ENCODE measurements around the gene COL6A2. TPM values are rescaled to one million over a fixed set of nuclear protein-coding genes. Genes with fewer than 3 reads are reported as not detected.

Gene COL6A2
- total RNA-seq, 2 donors from 2014 or later = 249 to 252 TPM

DNA sequence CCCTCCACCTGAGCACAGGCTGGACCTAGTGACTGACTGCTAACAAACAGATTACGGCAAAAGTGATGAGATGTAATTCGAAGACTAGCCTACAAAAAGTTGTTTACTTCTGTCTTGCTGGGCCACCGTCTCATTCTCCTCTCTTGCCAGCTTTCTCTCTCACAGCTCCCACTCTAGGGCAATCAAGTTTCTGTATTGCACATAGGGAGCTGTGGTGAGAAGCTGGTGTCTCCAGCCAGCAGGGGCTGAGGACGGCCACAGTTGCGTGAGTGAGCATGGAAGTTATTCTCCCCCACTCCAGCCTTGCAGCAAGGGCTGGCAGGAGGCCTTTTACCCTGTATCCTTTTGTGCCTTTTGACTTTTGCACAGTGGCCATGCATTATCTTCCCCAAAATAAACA lies 8.6 kb upstream of the COL6A2 start:
- TF ChIP-seq, protein P1, sequence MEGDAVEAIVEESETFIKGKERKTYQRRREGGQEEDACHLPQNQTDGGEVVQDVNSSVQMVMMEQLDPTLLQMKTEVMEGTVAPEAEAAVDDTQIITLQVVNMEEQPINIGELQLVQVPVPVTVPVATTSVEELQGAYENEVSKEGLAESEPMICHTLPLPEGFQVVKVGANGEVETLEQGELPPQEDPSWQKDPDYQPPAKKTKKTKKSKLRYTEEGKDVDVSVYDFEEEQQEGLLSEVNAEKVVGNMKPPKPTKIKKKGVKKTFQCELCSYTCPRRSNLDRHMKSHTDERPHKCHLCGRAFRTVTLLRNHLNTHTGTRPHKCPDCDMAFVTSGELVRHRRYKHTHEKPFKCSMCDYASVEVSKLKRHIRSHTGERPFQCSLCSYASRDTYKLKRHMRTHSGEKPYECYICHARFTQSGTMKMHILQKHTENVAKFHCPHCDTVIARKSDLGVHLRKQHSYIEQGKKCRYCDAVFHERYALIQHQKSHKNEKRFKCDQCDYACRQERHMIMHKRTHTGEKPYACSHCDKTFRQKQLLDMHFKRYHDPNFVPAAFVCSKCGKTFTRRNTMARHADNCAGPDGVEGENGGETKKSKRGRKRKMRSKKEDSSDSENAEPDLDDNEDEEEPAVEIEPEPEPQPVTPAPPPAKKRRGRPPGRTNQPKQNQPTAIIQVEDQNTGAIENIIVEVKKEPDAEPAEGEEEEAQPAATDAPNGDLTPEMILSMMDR (IDR thresholded peaks at IDR 0.05) = no peak
- Histone ChIP-seq H3K36me3 (no peaks in the 10 kb centered on the region), H3K27ac (no peak overlapping the region), H3K4me1 (peaks cover 0 to 6% of the 10 kb centered on the region in 2 donors), H3K27me3 (no peaks in the 10 kb centered on the region), H3K9me3 (peaks cover 0 to 17% of the 10 kb centered on the region in 2 donors), H3K4me3 (no peak overlapping the region)
- DNase-seq (ENCODE audit: low spot score) = peak; percentile 44

DNA sequence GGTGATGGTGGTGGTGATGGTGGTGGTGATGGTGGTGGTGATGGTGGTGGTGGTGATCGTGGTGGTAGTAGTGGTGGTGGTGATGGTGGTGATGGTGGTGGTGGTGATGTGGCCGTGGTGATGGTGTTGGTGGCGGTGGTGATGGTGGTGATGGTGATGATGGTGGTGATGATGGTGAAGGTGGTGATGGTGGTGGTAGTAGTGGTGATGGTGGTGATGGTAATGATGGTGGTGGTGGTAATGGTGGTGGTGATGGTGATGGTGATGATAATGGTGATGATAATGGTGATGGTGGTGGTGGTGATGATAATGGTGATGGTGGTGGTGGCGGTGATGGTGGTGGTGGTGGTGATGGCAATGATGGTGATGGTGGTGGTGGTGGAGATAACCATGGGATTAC lies 6.8 kb upstream of the COL6A2 start:
- H3K4me3 ChIP-seq = no peak overlapping the region
- no peaks in the 10 kb centered on the region for H3K27me3 ChIP-seq
- H3K4me1 ChIP-seq = peaks cover 0 to 6% of the 10 kb centered on the region in 2 donors
- H3K27ac ChIP-seq = peak overlapping the region in 1 of 2 donors; percentile 69
- TF ChIP-seq, protein P1 (IDR thresholded peaks at IDR 0.05) = no peak
- peaks cover 0 to 10% of the 10 kb centered on the region in 2 donors for H3K9me3 ChIP-seq
- H3K36me3 ChIP-seq = no peaks in the 10 kb centered on the region
- DNase-seq (ENCODE audit: low spot score) = no peak

DNA sequence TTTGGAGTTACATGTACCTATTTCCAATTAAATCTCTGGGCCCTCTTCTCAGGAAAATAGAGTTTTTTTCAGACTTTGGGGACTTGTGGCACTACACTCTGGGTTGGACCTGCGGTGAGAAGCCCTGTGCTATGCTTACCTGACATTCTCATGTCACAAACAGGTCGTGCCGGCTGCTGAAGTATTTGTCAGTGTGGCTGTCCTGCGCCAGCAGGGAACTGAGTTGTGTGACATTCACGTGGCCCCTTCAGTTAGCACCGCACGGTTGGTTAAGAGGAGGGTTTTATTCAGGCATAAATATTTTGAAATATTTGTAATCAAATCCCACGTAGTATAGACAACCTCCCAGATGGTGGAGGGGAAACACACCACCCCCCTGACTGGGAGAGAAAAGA lies 6.3 kb upstream of the COL6A2 start:
- H3K4me3 ChIP-seq = peak overlapping the region in 1 of 2 donors; percentile 19
- H3K4me1 ChIP-seq = peaks cover 0 to 6% of the 10 kb centered on the region in 2 donors
- no peaks in the 10 kb centered on the region for H3K36me3 ChIP-seq
- TF ChIP-seq, protein P1 (IDR thresholded peaks at IDR 0.05) = no peak
- peak overlapping the region; percentile 69 to 88 for H3K27ac ChIP-seq
- no peaks in the 10 kb centered on the region for H3K27me3 ChIP-seq
- no peak for DNase-seq (ENCODE audit: low spot score)
- peaks cover 0 to 9% of the 10 kb centered on the region in 2 donors for H3K9me3 ChIP-seq

DNA sequence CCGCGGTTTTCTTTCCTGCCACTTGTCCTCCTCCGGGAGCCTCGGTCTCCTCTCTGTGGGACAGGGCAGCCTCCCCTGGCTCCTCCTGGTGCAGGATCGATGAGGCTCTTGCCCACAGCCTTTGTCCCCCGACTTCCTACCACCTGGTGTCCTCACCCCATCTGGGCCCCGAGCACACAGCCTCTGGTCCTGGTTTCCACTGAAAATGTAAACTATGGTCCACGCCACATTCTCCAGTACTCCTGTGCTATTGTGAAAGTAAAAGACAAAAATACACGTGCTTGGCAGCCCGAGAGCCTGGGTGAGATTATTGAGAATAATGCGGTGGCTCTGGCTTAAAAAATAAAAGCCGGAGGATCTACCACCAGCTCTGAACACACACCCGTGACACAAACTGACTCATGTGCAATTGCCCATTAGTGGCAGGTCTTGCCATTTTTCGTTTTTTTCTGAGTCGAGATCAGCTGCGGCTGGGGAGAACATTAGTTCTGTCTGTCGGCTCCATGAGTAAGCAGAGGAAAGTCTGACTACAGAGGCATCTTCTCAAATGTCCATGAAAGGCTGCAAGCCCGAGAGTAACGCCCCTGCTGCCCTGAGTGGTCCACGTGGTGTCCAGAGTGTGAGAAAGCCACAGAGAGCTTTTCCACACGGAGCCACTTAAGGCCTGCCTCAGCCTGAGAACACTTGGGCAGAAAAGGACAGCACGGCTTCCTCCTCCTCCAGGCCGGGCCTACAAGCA lies 5.7 kb upstream of the COL6A2 start:
- peaks cover 0 to 3% of the 10 kb centered on the region in 2 donors for H3K9me3 ChIP-seq
- H3K4me3 ChIP-seq = peak overlapping the region in 1 of 2 donors; percentile 19
- no peaks in the 10 kb centered on the region for H3K36me3 ChIP-seq
- no peaks in the 10 kb centered on the region for H3K27me3 ChIP-seq
- DNase-seq (ENCODE audit: low spot score) = peak; percentile 92
- peaks cover 0 to 9% of the 10 kb centered on the region in 2 donors for H3K4me1 ChIP-seq
- TF ChIP-seq, protein P1 (IDR thresholded peaks at IDR 0.05) = no peak
- H3K27ac ChIP-seq = peak overlapping the region; percentile 69 to 88

DNA sequence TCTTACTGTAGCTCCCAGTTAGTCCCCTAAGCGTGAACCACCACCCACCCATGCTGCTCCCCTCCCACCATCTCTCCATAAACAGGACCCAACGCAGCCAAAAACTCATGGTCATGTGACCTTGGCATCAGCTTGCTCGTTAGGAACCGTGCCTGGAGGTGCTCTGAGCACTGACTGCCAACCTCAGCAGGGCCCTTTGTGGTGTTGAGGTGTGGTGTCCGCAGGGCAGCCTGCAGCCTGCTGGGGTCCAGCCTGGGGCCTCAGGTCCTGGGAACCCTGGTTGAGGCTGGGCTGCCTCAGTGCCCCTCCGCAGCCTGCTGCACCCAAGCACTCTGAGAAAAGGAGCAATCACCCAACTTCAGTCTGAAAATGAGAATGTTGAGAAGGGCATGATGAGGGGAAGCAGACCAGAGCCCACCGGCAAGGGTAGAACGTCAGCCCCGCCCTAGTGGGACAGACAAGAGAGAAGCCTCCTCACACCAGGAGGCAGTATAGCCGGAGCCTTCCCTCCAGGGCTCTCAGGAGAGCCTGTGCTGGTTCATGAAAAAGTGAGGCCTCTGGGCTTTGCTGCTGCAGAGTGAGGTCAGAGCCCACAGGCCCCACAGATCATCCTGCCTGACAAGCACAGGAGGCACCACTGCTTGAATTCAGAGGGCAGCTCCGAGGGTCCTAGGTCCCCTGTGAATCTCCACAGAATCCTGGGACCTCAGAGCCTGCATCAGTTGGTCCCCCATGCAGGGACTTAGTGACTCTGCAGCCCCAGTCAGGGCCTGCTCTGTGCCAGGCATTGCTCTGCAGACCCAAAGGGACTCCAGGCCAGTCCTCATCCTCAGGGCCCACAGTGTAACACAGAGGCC lies 4.9 kb upstream of the COL6A2 start:
- no peaks in the 10 kb centered on the region for H3K36me3 ChIP-seq
- no peaks in the 10 kb centered on the region for H3K9me3 ChIP-seq
- peak overlapping the region; percentile 69 to 88 for H3K27ac ChIP-seq
- no peaks in the 10 kb centered on the region for H3K27me3 ChIP-seq
- no peak overlapping the region for H3K4me3 ChIP-seq
- H3K4me1 ChIP-seq = peaks cover 0 to 12% of the 10 kb centered on the region in 2 donors
- peak; percentile 54 for DNase-seq (ENCODE audit: low spot score)
- TF ChIP-seq, protein P1 (IDR thresholded peaks at IDR 0.05) = no peak
